Heart left ventricle (tissue), 16 donors: ENCODE results near the gene SAPCD1. TPM values are rescaled to one million over a fixed set of nuclear protein-coding genes. Genes with fewer than 3 reads are reported as not detected.
A peak's percentile ranks its signal among the peaks of the same experiment; 100 is the strongest.

Experiments used
- ATAC-seq, 4 donors: fragments of 200-7000 bp; cut with Tn5 transposase; one replicate each; pipeline ENCODE4 v1.9.1; 2020 to 2022; ENCODE audit warnings: moderate library complexity in 4 of 4, mild to moderate bottlenecking in 3 of 4, moderate number of reproducible peaks in 1 of 4
- DNase-seq, 5 donors: peaks; one replicate each; pipeline ENCODE4 v3.0.0-alpha.2; 2020
- H3K27ac ChIP-seq, 12 donors: fragments of 200-600 bp; sonication (generic) in 4 of 12; one replicate each; pipeline versions ENCODE4 v1.5.0 to v1.8.0; 2016 to 2022; ENCODE audit warnings: mild to moderate bottlenecking in 2 of 12
- H3K27me3 ChIP-seq, 9 donors: fragments of 200-600 bp; sonication (generic) in 2 of 9; one replicate each; pipeline versions ENCODE4 v1.5.1 to v1.8.0; 2016 to 2022; ENCODE audit warnings: mild to moderate bottlenecking in 3 of 9
- H3K36me3 ChIP-seq, 9 donors: fragments of 200-600 bp; sonication (generic) in 2 of 9; one replicate each; pipeline versions ENCODE4 v1.5.0 to v1.8.0; 2018 to 2022; ENCODE audit warnings: mild to moderate bottlenecking in 2 of 9
- H3K4me1 ChIP-seq, 12 donors: fragments of 200-600 bp; sonication (generic) in 4 of 12; one replicate each; pipeline versions ENCODE4 v1.5.0 to v1.8.0; 2016 to 2022; ENCODE audit warnings: mild to moderate bottlenecking in 3 of 12
- H3K4me3 ChIP-seq, 12 donors: fragments of 200-600 bp; sonication (generic) in 4 of 12; one replicate each; pipeline versions ENCODE4 v1.5.0 to v1.8.0; 2017 to 2022; ENCODE audit warnings: mild to moderate bottlenecking in 9 of 12, moderate library complexity in 4 of 12
- H3K9me3 ChIP-seq, 12 donors: fragments of 200-600 bp; sonication (generic) in 4 of 12; one replicate each; pipeline versions ENCODE4 v1.5.0 to v1.8.0; 2016 to 2022; ENCODE audit warnings: mild to moderate bottlenecking in 1 of 12
- POLR2A ChIP-seq, 2 donors: fragments of 450-650 bp; IDR thresholded peaks; one replicate each; pipeline ENCODE4 v1.6.1; 2017; ENCODE audit warnings: antibody characterized with exemption in 2 of 2, mild to moderate bottlenecking in 2 of 2, moderate library complexity in 2 of 2
- WGBS, 4 donors: extraction: QIAGEN DNeasy Blood & Tissue Kit in 2 of 4; methylation state at CpG; one replicate each; pipeline versions ENCODE4 v1.1.5 to v1.1.7; 2013 to 2018; 5-methylcytosine and 5-hydroxymethylcytosine counted together
- intact Hi-C, 10 donors: fragments of 100-400 bp; cut with DNase I; formaldehyde crosslinking; loops; one replicate each; pipeline versions ENCODE4 v1.11.1 to v1.14.2; 2022
- polyA plus RNA-seq, 2 donors: library from polyadenylated mRNA; stranded (reverse); fragments of 200-250 nt; gene quantifications; one replicate each; pipeline ENCODE4 v1.2.3, GENCODE V29; 2013
- total RNA-seq, 9 donors: library from RNA; depleted of rRNA in 2 of 9; stranded (reverse); fragments of >200 nt in 2 of 9; fragmentation: NEBNext Ultra II Directional in 3 of 9; extraction: Animal tissue kit (Norgen Biotek cat#: 25700) in 3 of 9; gene quantifications; one replicate each; pipeline versions ENCODE4 v1.1.0 to v1.2.4, GENCODE V29; 2016 to 2023
- TF ChIP-seq, protein P1 (sequence below), 12 donors: fragments of 200-600 bp; sonication (generic) in 4 of 12; IDR thresholded peaks; one replicate each; pipeline versions ENCODE4 v1.5.0 to v1.8.0; 2018 to 2022; ENCODE audit warnings: antibody characterized with exemption in 12 of 12, mild to moderate bottlenecking in 5 of 12
- donor health status: ischemic (EF 13 %, LVEDD 7.1; RV severe dilation, severe dysfunction).
- donor health status: healthy with polysubstance abuse.
- donor health status: DM: no; HTN: yes; CAD: no.
- donor health status: DM: no; HTN: no; CAD: no.
- donor health status: ischemic (EF 25% LVEDD 6.9; RV normal size, moderate dysfunction).
- donor health status: ischemic (EF 25% LVEDD 5.7; RV mildly dilated, moderate dysfunction).
- donor health status: healthy.
- donor health status: DM: yes; HTN: yes; CAD: no.
- donor health status: ischemic (EF 35%, LVEDD 5.7; RV mildly dilated, moderate dysfunction).
- donor health status: nonischemic (EF 11% LVEDD 7.7; RV severe dilation, severe dysfunction).
- donor health status: DM: yes; HTN: yes; CAD: no.
- donor health status: PGD.
- donor health status: ischemic (EF 29% LVEDD 5.4; RV normal size, mild dysfunction).
- donor health status: nonischemic (EF 23%, LVEDD 6.1; RV moderate dilation, normal function).

Gene SAPCD1
- total and polyA plus RNA-seq, 11 donors = 0.35 to 1.5 (median 0.73) TPM; not detected in 6

DNA sequence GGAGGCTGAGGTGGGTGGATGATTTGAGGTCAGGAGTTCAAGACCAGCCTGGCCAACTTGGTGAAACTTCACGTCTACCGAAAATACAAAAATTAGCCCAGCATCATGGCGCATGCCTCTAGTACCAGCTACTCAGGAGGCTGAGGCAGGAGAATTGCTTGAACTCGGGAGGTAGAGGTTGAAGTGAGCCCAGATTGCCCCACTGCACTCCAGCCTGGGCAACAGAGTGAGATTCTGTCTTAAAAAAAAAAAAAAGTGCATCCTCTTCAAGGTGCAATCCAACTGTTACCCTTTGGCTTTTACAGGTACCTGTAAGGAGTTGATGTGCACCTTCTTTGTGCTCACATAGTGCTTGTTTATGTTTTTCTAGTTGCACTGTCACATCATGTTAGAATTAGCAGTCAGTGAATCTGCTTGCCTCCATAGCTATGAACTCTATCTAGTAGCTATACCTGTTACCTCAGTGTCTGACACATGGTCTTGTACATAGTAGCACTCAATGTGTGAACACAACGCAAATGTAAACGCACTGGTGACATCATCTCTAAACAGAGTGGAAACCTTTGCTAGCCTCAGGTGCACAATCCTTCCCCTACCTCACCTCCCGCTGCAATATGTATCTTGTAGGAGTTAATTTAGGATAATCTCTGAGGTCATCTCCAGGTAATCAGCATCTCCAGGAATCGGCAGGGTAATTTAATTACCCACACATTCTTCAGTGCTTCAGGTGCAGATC, 13.0 kb upstream of the SAPCD1 start:
- intact Hi-C loops = no loop called here
- no peak overlapping the region for H3K27ac ChIP-seq
- no peaks in the 10 kb centered on the region for H3K4me1 ChIP-seq
- H3K27me3 ChIP-seq = no peaks in the 10 kb centered on the region
- H3K9me3 ChIP-seq = no peaks in the 10 kb centered on the region
- peaks cover 0 to 16% (median 0%) of the 10 kb centered on the region in 9 donors for H3K36me3 ChIP-seq
- TF ChIP-seq POLR2A (IDR thresholded peaks at IDR 0.05) = no peak
- TF ChIP-seq, protein P1, sequence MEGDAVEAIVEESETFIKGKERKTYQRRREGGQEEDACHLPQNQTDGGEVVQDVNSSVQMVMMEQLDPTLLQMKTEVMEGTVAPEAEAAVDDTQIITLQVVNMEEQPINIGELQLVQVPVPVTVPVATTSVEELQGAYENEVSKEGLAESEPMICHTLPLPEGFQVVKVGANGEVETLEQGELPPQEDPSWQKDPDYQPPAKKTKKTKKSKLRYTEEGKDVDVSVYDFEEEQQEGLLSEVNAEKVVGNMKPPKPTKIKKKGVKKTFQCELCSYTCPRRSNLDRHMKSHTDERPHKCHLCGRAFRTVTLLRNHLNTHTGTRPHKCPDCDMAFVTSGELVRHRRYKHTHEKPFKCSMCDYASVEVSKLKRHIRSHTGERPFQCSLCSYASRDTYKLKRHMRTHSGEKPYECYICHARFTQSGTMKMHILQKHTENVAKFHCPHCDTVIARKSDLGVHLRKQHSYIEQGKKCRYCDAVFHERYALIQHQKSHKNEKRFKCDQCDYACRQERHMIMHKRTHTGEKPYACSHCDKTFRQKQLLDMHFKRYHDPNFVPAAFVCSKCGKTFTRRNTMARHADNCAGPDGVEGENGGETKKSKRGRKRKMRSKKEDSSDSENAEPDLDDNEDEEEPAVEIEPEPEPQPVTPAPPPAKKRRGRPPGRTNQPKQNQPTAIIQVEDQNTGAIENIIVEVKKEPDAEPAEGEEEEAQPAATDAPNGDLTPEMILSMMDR (IDR thresholded peaks at IDR 0.05) = no peak
- WGBS, 4 donors = 92 to 96% (median 93%) methylated on average over 7 to 8 of the region's 8 CpGs
- ATAC-seq (no peak), DNase-seq (no peak)
- H3K4me3 ChIP-seq = no peak overlapping the region

DNA sequence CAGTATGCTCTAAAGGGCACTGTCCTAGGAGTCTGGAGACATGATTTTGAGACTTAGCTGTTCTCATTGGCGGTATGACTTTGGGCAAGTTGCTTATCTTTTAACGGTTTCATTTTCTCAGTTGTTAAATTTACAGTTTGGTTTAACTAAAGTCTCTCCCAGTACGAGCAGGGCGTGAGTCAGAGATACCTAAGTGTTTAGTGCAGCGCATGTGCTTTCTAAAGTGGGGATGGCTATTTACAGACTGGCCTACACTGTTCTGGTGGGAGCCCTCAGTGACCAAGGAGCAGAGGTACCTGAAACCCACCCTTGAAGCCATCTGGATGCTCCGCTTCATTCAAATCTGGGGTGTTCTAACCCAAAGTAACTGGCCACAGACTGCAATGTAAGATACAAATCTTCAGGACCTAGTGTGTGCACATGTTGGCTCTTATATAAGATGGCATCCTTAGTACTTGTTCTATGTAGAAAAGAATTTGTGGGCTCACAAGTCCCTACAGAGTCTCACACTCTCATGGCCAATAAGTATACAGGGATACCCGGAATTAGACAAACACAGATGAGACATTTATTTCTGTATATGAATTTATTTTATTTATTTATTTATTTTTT, 11.9 kb upstream of the SAPCD1 start:
- DNase-seq (no peak), ATAC-seq (peak in 1 of 4 donors; percentile 42)
- no peak overlapping the region for H3K4me3 ChIP-seq
- H3K36me3 ChIP-seq = peaks cover 0 to 16% (median 0%) of the 10 kb centered on the region in 9 donors
- H3K9me3 ChIP-seq = no peaks in the 10 kb centered on the region
- intact Hi-C loops = no loop called here
- no peaks in the 10 kb centered on the region for H3K4me1 ChIP-seq
- 84 to 91% (median 88%) methylated on average over 7 of the region's 7 CpGs for WGBS, 4 donors
- TF ChIP-seq, protein P1 (IDR thresholded peaks at IDR 0.05) = no peak
- TF ChIP-seq POLR2A (IDR thresholded peaks at IDR 0.05) = no peak
- H3K27ac ChIP-seq = no peak overlapping the region
- H3K27me3 ChIP-seq = no peaks in the 10 kb centered on the region

DNA sequence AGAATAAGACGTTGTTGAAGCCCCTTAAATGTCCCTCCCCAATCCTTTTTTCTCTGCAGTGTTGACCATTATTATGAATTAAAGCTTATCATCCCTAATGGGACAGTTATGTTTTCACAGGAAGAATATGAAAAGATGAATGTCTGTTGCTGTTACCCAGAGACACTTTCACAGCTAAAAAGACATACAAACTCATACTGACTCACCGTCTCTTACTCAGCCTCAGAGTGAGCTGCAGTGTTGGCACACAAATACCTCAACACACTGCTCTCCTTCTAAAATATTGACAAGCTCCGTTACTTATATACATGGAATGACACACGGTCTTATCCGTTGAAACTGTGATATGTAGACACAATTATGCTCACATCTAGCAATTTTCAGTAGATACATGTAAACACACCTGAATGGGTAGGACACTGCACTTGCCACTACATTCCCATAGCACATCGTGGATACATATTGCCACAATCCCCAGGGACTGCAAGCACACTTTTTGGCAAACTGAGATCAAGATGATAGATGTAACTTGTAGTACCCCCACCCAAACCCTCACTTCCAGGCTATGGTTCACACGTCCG, 9.6 kb upstream of the SAPCD1 start:
- WGBS, 4 donors = 71 to 76% (median 74%) methylated on average over 8 of the region's 8 CpGs
- Histone ChIP-seq H3K27me3 (no peaks in the 10 kb centered on the region), H3K9me3 (no peaks in the 10 kb centered on the region), H3K36me3 (peaks cover 0 to 3% (median 0%) of the 10 kb centered on the region in 9 donors), H3K4me1 (no peaks in the 10 kb centered on the region), H3K4me3 (no peak overlapping the region), H3K27ac (no peak overlapping the region)
- DNase-seq = no peak
- ATAC-seq = no peak
- TF ChIP-seq, protein P1 (IDR thresholded peaks at IDR 0.05) = no peak
- no peak for TF ChIP-seq POLR2A (IDR thresholded peaks at IDR 0.05)
- intact Hi-C loops = no loop called here

DNA sequence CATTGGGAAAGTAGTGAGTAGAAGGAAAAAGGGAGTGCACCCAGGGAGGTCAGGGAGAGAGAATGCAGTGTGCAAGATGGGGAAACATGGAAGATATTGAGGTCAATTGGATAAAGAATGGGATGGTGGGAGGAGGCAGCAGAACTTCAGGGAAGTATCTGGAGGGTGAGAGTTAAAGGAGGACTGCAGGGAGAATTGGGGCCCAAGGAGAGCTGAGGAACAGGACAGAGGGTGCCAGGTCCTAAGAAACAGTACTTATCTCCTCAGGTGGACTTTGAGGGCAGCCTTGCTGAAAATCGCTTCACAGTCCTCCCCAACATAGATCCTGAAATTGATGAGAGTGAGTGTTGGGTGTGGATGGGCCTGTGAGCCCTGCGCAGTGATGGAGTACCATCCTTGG, 4.2 kb upstream of the SAPCD1 start:
- WGBS, 4 donors = 92 to 98% (median 96%) methylated on average over 2 of the region's 2 CpGs
- Histone ChIP-seq H3K4me3 (no peak overlapping the region), H3K9me3 (no peaks in the 10 kb centered on the region), H3K27me3 (no peaks in the 10 kb centered on the region), H3K36me3 (peaks cover 0 to 29% (median 0%) of the 10 kb centered on the region in 9 donors), H3K27ac (no peak overlapping the region), H3K4me1 (peaks cover 0 to 6% (median 0%) of the 10 kb centered on the region in 12 donors)
- TF ChIP-seq POLR2A (IDR thresholded peaks at IDR 0.05) = no peak
- TF ChIP-seq, protein P1 (IDR thresholded peaks at IDR 0.05) = no peak
- intact Hi-C loops = no loop called here
- ATAC-seq (no peak), DNase-seq (no peak)
